ENCODE measurements around the gene MPO.

MPO gene

DNA sequence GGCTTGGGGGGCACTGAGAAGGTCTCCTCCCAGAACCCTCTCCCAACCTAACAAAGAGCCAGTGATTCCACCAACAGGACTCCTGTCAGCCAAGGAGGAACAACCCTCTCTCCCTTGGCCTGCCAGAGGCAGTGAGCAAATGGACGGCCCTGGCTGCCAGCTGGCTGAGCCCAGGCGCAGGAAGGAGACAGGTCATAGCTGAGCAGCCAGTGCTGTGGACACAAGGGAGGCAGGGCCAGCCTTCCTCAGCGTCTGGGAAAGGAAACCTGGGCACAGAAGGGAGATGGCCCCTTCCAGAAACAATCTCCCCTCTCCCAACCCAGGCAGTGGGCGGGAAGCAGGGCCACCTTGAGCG, 2.1 kb downstream of the MPO start:
- FAIRE-seq = no peak

DNA sequence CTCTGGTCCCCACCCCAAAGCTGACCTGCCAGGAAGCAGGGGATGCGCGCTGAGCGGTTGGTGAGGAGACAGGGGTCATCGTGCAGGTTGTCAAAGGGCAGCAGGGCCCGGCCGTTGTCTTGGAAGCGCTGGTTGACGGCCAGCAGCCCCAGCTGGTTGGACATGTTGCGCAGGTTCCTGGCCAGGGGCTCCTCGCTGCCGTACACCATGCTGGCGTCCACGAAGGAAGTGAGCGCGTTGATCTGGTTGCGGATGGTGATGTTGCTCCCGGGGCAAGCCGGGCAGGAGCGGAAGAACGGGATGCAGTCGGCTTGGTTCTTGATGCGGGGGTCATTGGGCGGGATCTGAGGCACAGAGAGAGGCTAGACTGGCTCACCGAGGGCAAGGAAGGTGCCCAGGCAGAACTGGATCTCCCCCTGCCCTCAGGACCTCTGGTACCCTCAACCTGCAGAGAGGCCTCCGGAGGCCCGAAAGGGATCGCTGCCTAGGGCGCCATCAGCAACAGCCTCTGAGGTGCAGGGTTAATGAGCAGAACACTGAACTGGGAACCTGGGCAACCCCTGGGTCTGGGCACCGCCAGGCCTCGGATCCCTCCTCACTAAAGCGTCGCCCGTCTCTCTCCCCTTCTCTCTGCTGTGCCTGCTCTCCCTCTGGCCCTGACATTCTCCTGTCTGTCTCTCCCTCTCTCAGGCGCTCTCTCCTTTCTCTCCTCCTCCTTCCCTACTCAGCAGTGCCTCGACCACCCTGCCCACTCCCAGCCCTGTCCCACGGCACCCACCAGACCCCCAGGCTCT, 2.7 kb downstream of the MPO start:
- no peak for FAIRE-seq

DNA sequence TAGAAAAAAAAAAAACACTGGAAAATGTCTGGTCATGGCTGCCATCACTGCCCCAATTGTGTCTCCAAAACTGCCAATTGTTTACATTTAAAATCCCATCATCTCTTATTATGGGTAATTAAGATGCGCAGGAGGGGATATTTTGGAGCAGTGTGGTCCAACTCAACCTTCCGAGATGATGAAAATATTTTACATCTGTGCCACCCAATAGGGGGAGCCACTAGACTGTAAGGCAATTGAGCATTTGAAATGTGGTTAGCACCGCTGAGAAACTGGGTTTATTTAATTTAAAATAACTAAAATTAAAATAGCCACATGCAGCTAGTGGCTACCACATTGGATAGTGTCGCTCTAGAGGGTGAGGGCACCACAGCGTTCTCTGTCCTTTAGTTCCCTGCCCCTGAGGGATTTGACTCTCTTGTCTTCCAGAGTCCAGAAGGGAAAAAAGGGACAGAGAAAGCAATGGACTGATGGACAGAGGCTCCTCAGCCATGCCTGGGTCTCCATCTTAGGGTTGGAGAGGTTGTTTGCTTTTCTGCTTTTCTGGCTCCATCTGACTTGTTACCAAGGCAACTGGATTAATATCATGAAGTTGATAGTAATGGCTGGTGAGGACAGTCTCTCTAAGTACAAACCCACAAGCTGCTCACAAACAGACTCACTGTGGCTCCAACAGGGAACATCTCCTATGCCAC, 3.5 kb downstream of the MPO start:
- FAIRE-seq = no peak

DNA sequence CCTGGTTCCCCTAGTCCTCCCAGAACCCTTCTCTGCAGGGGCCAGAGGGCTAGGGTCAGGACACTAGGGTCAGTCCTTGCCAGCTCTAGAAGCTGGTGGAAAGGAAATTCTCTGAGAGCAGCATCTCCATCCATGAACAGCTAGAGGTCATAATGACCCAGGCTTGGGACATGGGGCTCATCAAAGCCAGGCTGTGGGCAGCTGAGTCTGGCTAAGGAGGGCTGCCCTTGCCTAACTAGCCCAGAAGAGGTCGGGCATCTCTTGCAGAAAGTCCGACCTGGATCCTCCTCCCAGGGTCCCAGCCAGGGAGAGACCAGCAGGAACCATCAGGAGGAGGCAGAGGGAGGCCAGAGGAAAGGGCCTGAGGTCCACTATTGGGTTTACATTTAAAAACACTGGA, 4.3 kb downstream of the MPO start:
- FAIRE-seq = no peak

DNA sequence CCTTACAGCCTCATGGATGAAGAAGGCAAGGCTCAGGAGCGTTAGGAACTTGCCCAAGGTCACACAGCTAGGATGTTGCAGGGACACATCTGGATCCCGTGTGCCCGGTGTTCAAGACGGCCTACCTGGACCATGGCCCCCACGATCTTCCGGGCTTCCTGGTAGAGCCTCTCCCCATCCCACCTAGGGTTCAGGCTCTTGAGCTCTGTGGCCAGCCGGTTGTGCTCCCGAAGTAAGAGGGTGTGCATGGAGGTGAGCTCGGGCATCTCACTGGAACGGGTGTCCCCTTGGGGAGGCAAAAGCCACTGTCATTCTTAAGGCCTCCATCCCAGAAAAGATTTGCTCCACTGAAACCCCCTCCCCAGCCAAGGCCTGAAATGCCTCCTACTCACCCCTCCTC, 5.3 kb downstream of the MPO start:
- no peak for FAIRE-seq

DNA sequence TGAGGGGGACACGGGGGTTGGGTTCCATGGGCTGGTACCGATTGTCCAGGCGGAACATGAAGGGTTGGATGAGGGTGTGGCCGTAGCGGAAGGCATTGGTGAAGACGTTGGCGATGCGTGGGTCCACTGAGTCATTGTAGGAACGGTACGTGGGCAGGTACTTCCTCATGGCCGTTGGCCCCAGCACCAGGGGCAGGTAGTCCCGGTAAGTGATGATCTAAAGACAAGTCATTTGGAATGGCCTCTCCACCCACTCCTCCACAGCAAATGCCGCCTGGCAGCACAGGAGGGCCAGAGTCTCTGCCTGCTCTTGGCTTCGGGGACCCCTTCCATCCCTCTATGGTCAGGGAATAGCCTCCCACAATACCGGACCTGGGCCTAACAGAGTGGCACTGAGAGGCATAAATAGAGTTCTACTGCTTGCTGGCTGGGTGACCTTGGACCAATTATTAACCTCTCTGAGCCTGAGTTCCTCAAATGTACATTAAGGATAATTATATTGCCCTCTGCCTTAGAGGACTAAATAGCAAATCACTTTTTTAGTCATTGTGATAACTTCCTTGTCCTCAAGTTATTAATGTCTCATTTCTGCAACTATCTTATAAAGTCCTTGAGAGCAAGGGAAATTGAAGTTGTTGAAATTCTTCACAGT, 7.2 kb downstream of the MPO start:
- FAIRE-seq = no peak

DNA sequence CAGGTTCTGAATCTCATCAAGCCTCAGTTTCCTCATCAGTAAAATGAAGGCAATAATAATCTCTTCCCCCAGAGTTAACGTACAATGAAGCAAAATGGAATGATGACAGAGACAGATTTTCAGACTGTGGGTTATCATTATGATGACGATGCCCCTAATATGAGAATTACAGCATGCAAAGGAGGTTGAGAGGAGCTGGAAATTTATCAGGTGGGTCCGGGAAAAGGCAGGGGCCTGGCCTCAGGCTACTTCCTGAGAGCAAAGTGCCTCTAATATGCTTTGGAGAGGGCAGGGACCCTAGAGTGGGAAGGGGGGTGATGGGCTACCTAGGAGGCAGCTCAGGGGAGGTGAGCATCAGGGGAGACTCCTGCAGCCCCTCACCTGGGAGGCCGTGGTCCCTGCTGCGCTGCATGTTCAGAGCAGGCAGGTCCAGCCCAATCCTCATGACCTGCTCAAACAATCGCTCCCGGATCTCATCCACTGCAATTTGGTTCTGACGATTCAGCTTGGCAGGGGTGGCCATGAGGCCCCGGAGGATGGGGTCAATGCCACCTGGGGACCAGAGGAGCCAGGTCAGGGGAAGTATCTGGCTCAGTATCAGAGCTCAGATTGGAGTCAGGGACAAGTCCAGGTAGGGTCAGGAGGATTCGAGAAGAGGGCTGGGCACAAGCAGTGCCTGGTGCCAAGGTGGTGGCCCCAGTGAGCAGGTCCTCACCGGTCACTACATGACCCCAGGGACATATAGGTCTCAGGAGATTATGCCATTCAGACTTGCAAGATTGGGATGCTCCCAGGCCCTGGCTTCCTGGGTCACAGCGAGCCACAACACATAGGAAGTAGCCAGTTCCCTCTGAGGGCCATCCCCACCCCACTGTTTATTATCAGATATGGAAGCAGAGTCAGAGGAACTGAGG, 8.1 kb downstream of the MPO start:
- FAIRE-seq = no peak

DNA sequence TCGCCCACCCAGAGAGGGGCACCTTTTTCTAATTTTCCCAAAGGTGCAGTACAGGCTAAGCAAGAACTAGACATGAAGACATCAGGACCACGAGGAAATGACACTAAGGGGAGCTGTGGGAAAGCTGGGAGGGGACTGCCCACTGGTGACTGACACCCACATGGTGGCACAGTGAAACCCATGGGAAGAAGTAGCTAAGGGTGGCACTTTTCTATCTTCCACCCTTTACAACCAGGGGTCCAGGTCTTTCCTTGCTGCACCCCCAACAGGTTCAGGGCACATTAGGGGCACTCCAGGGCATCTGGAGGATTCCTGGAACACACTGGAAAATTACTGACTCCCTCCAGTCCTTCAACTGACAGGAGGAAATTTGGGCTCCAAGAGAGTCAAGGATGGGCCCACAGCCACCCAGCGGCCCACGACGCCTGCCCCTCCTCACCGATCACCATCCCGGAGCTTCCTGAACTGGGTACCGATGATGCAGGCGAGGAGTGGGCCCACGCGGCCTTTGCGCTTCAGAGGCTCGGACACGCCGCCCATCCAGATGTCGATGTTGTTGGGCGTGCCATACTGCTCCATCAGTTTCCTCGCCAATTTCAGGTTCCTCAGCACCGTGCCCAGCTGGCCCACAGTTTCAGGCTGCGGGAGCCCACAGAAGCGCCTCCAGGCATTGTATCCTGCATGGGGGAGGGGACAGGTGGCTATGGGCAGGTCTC, 9.4 kb downstream of the MPO start:
- FAIRE-seq = no peak

DNA sequence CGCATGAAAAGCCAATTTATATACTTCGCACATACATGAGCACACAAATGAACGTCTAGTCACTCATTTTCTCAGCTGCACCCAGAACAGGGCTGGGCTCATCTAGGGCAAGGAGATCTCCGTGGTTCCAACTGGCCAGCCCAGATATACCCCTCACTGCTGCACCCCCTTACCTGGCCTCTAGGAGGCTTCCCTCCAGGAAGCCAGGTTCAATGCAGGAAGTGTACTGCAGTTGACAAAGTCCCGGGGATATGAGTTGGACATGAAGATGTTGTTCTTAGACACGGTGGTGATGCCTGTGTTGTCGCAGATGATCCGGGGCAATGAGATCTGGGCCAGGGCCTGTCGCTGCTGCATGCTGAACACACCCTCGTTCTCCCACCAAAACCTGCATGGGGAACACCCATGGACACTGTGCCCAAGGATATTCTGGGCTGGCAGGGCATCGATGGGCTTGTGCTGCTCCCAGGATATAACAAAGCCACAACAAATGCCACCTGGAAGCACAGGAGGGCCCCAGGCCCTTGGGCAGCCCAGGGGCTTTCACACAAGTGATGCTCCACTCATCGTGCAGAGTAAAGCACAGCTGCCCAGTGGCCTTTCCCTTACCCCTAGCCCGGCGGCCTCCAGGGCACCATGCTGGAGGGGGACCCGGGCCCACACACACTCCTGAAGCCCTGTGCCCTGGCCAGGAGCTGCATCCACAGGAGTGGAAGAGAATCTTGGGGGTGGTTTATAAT, 10.1 kb downstream of the MPO start:
- no peak for FAIRE-seq

DNA sequence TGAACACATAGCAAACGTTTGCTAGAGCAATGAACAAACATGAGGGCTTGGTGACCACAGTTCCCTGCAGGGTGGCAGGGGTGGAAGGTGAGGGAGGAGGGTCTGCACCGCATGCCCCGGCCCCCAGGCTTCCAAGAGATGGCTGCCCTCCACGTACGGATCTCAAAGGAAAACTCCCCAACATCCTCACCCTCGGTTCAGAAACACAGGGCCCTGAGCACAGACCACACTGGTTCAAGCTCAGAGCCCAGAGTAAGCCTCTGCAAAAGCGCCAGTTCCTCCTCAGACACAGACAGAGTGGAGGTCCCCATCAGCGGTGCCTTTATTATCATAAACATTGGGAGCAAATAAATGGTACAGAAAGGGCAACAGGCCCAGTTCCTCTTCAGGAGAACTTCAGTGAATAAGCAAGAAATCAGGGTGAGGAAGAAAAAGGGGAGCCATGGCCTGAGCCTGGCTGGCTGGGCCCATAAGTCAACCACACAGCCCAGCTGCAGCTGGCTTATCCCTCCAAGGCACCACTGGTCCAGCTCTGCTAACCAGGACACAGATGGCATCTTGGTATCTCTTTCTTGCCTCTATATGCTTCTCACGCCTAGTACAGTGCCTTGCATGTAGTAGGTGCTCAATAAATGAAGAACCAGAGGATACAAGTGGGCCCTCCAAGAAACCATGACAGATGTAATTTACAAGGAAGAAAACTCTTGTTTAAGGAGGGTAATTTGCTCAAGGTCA, 11.0 kb downstream of the MPO start:
- FAIRE-seq = no peak

DNA sequence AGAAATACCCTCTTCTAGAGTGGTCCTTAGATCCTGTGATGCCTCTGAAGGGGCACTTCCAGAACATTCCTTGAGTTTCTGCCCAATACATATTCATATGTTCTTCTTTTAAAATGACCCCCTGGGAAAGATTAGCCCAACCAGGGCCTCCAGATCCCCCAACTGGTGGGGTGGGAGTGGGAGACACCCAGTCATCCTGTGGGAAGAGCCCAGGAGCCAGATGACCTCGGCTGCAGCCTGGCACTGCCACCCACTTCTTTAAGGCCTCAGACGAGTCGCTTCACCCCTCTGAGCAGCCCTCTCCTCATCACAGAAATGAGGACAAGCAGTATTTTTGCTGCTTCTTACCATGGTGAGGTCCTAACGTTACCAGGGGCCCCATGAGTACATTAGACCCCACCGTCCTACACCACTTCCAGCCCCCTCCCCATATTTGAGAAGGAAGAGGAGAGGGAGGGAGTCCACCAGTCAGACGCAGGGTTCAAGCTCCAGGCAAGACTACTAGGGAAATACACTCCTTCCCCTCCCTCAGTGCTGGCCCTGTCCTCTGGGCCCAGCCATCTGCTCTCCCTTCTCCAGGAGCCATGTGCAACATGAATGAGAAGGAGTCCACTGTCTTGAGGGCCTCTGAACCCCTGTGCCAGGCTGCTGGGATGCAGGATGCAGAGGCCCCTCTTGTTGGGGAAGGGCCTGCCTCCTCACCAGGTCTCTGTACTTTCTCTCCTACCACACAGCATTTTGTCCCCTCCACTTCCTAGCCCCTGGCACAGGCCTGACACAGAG, 11.8 kb downstream of the MPO start:
- no peak for FAIRE-seq

DNA sequence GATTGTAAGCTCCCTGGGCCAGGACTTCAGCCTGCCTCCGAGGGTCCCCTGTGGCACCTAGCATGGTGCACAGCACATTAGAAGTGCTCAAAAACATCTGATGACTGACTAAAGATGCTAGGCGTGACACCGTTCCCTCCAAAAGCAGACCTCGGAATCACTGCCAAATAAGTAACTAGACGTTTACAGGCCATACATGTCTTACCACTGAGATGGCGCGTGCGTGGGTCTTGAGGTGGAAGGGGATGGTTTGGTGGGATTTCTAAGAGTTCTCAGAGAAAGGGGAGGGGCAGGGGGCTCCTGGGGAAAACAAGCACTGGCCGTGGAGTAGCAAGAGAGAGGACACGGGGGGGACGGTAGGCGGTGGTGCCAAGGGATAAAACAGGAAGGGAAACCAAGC, 12.4 kb downstream of the MPO start:
- FAIRE-seq = no peak

DNA sequence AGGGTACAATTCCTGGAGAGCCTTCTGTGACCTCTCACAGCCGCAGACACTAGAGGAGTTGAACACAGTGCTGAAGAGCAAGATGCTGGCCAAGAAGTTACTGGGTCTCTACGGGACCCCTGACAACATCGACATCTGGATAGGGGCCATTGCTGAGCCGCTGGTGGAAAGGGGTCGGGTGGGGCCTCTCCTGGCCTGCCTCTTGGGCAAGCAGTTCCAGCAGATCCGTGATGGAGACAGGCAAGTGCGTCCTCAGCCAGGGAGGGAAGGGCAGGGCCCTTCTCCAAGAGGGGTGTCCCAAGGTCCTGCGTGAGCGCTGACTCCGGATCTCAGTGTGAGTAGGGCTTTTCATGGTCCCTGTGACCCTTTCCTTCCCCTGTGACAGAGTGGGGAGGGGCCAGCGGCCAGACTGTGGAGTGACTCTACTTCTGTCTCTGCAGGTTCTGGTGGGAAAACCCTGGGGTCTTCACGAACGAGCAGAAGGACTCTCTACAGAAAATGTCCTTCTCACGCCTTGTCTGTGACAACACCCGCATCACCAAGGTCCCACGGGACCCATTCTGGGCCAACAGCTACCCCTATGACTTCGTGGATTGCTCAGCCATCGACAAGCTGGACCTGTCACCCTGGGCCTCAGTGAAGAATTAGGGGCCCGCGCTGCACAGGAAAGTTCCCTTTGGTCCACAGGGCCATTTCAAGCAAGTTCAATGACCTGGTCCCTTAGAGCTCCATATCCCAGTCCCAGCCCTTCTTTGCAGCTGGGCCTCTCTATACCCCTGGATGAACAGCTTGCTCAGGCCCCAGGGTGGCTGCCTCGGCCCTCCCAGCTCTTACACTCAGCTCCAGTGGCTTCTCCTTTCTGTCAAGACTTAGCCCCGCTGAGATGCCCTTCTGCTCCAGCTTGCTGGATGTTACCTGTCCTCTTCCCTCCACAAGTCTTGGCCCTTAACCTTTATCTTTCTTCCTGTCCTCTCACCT, 13.1 kb downstream of the MPO start:
- no peak for FAIRE-seq

DNA sequence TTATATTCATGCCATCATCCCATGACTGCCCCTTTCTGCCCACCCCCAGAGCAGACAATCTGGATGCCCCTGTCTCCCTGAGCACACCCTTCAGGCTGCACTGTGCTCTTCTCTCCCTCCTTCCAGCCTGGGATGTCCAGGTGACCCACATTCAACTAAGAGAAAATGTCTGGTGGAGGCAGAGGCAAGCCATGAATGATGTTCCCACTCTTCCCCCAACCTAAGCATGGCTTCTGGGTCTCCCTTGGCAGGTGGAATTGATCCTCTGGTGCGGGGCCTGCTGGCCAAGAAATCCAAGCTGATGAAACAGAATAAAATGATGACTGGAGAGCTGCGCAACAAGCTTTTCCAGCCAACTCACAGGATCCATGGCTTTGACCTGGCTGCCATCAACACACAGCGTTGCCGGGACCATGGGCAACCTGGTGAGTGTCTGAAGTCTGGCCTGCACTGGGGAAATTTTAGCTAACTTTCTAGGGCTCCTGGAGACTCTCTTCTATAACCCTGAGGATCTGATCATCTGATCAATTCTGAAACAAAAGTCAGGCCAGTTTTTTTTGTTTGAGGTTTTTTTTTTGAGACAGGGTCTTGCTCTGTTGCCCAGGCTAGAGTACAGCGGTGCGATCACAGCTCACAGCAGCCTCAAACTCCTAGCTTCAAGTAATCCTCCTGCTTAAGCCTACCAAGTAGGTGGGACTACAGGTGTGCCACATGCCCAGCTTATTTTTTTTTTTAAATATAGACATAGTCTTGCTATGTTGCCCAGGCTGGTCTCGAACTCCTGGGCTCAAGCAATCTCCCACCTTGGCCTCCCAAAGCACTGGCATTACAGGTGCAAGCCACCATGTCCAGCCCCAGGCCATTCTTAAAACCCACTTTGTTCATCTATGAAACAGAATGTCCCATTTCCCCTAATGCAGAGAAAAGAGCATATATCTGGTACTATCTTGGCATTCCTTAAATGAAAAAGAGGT, 14.5 kb downstream of the MPO start:
- no peak for FAIRE-seq

DNA sequence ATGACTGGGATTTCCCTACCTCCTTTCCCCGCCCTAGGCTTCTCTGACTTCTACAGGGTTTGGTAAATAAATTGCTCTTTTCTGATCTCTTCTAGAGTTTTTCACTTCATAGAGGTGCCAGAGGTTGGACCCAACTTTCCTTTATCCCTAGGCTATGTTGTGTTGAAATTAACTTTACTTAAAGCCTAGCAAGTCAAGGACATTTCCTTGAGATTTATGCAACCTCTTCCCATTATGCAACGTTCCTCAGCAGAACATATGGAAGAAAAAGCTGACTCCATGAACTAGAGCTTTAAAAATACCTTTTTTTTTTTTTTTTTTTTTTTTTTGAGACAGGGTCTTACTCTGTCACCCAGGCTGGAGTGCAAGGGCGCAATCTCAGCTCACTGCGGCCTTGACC, 15.5 kb downstream of the MPO start:
- no peak for FAIRE-seq

DNA sequence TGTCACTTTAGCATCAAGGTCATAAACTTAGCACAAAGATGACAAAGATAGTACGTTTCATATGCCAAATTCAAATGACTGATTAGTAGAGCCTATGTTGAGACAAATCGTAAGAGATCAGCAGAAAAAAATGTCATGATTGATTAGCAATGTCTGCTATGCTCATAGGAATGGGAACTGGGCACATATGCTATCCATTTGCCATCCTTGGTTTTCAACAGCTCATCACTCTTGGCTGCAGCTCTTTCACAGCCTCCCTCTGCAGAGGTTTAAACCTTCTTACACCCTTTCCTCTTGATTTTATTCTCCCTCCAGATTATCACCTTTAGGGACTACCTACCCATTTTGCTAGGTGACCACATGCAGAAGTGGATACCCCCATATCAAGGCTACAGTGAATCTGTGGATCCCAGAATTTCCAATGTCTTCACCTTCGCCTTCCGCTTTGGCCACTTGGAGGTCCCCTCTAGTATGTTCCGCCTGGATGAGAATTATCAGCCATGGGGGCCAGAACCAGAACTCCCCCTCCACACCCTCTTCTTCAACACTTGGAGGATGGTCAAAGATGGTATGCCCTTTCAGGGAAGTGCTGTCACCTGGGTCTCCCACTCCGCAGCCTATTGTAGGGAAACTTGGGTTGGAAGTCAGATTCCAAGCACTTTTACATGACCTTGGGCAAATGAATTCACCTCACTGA, 16.2 kb downstream of the MPO start:
- FAIRE-seq = no peak

DNA sequence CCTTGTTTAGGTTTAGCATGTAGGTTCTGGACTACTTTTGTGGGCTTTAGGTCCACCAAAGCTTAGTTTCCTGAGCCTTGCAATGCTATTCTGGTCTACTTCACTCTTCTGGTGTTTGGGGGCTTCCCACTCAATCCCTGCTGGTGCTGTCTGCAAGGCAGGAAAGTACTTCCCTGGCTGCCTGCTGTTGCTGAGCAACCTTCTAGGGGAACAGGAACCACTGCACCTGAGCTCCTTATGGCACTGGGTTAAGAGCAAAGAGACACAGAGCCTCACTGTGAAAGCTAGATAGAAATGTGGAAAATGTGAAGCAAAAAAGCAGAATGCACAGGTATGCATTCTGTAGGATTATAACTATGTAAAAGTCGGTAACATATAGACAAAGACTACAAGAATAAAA, 17.0 kb downstream of the MPO start:
- no peak for FAIRE-seq

Measured in G401.6 (cell line).